GM23338 (cell line): ENCODE results near the gene OCIAD2. TPM values are rescaled to one million over a fixed set of nuclear protein-coding genes. Genes with fewer than 3 reads are reported as not detected.

ENCODE experiments used
- ATAC-seq: fragments of 200-7000 bp; cut with Tn5 transposase; 3 replicates; pipeline ENCODE4 v1.9.1; 2020
- DNase-seq: peaks from one replicate; pipeline ENCODE4 v3.0.0-alpha.2; 2015; ENCODE audit warnings: low spot score
- H2AFZ ChIP-seq: fragments of 200-600 bp; sonication (generic); 2 replicates; pipeline ENCODE4 v1.8.0; 2016; ENCODE audit warnings: antibody characterized with exemption, mild to moderate bottlenecking, moderate library complexity
- H3F3A ChIP-seq: fragments of 200-600 bp; sonication (generic); replicated peaks from 2 replicates; pipeline ENCODE4 v1.8.0; 2017; ENCODE audit warnings: antibody characterized with exemption, mixed run types, low read depth
- H3K27ac ChIP-seq: fragments of 200-600 bp; sonication (generic); 2 replicates; pipeline ENCODE4 v1.6.1; 2016; ENCODE audit warnings: low read depth
- H3K27me3 ChIP-seq: fragments of 200-600 bp; sonication (generic); 2 replicates; pipeline ENCODE4 v1.8.0; 2016; ENCODE audit warnings: mild to moderate bottlenecking, mixed run types, moderate library complexity; ENCODE audit not compliant: insufficient read depth
- H3K36me3 ChIP-seq: fragments of 200-600 bp; sonication (generic); 2 replicates; pipeline ENCODE4 v1.8.0; 2016; ENCODE audit warnings: mild to moderate bottlenecking; ENCODE audit not compliant: insufficient read depth
- H3K4me1 ChIP-seq: fragments of 200-600 bp; sonication (generic); 2 replicates; pipeline ENCODE4 v1.8.0; 2016; ENCODE audit warnings: mild to moderate bottlenecking, moderate library complexity; ENCODE audit not compliant: insufficient read depth
- H3K4me2 ChIP-seq: fragments of 200-600 bp; sonication (generic); 2 replicates; pipeline ENCODE4 v1.7.1; 2017; ENCODE audit warnings: mixed run types
- H3K4me3 ChIP-seq: fragments of 200-600 bp; sonication (generic); 2 replicates; pipeline ENCODE4 v1.6.1; 2016; ENCODE audit warnings: mixed run types
- H3K79me2 ChIP-seq: fragments of 200-600 bp; sonication (generic); replicated peaks from 2 replicates; pipeline ENCODE4 v1.8.0; 2017; ENCODE audit warnings: mild to moderate bottlenecking; ENCODE audit not compliant: insufficient read depth
- H3K9me2 ChIP-seq: fragments of 200-600 bp; sonication (generic); 2 replicates; pipeline ENCODE4 v1.8.0; 2017; ENCODE audit not compliant: insufficient read depth
- H4K20me1 ChIP-seq: fragments of 200-600 bp; sonication (generic); replicated peaks from 2 replicates; pipeline ENCODE4 v1.8.0; 2017; ENCODE audit warnings: mild to moderate bottlenecking; ENCODE audit not compliant: insufficient read depth
- H3K27ac Mint-ChIP-seq: 2 replicates; pipeline ENCODE4 v1.8.0; 2020; ENCODE audit warnings: inconsistent platforms, mild to moderate bottlenecking, moderate library complexity, mixed read lengths
- H3K27me3 Mint-ChIP-seq: 3 replicates; pipeline ENCODE4 v1.8.0; 2022; ENCODE audit warnings: low read depth, mild to moderate bottlenecking, moderate library complexity, mixed read lengths, inconsistent platforms; ENCODE audit not compliant: insufficient read depth, poor library complexity
- H3K36me3 Mint-ChIP-seq: 3 replicates; pipeline ENCODE4 v1.8.0; 2021; ENCODE audit warnings: low read depth, mild to moderate bottlenecking, inconsistent platforms, moderate library complexity, mixed read lengths
- H3K4me1 Mint-ChIP-seq: 3 replicates; pipeline ENCODE4 v1.8.0; 2020; ENCODE audit warnings: mild to moderate bottlenecking, inconsistent platforms, mixed read lengths
- H3K4me3 Mint-ChIP-seq: 3 replicates; pipeline ENCODE4 v1.8.0; 2021; ENCODE audit warnings: moderate library complexity, mild to moderate bottlenecking, inconsistent platforms, mixed read lengths
- H3K9me3 Mint-ChIP-seq: 3 replicates; pipeline ENCODE4 v1.8.0; 2020; ENCODE audit warnings: moderate library complexity, mild to moderate bottlenecking, inconsistent platforms, mixed read lengths
- EZH2phosphoT487 ChIP-seq: fragments of 200-600 bp; sonication (generic); IDR thresholded peaks from one replicate; pipeline ENCODE4 v1.8.1; 2018; ENCODE audit warnings: antibody characterized with exemption; ENCODE audit not compliant: unreplicated experiment
- JUNB ChIP-seq: IDR thresholded peaks from one replicate; pipeline ENCODE4 v1.6.1; 2016; ENCODE audit warnings: antibody characterized with exemption; ENCODE audit not compliant: unreplicated experiment
- STAT1 ChIP-seq: IDR thresholded peaks from one replicate; pipeline ENCODE4 v1.6.1; 2016; ENCODE audit warnings: antibody characterized with exemption; ENCODE audit not compliant: unreplicated experiment
- ZNF331 ChIP-seq: fragments of 250-450 bp; sonication (Bioruptor Pico); IDR thresholded peaks from 2 replicates; pipeline ENCODE4 v1.5.0; 2020; ENCODE audit warnings: low read depth, mild to moderate bottlenecking, moderate library complexity
- polyA plus RNA-seq: library from polyadenylated mRNA; unstranded; fragments of >200 nt; fragmentation: Nextera tagmentation; extraction: Ambion mirVana; gene quantifications from 2 replicates; pipeline ENCODE4 v1.2.1, GENCODE V29; 2016
- total RNA-seq: library from RNA; depleted of rRNA; stranded (reverse); fragments of >200 nt; shearing (Covaris generic); gene quantifications from 2 replicates; pipeline ENCODE4 v1.2.3, GENCODE V29; 2014
- TF ChIP-seq, protein P1 (sequence below): fragments of 250-450 bp; sonication (Bioruptor Pico); IDR thresholded peaks from 2 replicates; pipeline ENCODE4 v1.5.0; 2020; ENCODE audit warnings: mild to moderate bottlenecking, moderate library complexity
- TF ChIP-seq, protein P2 (sequence below): IDR thresholded peaks from one replicate; pipeline ENCODE4 v1.6.1; 2018; ENCODE audit warnings: antibody characterized with exemption; ENCODE audit not compliant: unreplicated experiment
- TF ChIP-seq, protein P3 (sequence below), 2 experiments: fragments of 200-600 bp in 1 of 2; sonication (generic) in 1 of 2; conservative IDR thresholded peaks; 2 replicates each; pipeline versions ENCODE4 v1.5.1 to v1.6.1; 2016 to 2017; ENCODE audit warnings: antibody characterized with exemption in 2 of 2, low read depth in 2 of 2, mild to moderate bottlenecking in 2 of 2, moderate library complexity in 1 of 2

The OCIAD2 gene
- total and polyA plus RNA-seq, 2 experiments from 2014 or later, result 36.8 to 317 TPM

DNA sequence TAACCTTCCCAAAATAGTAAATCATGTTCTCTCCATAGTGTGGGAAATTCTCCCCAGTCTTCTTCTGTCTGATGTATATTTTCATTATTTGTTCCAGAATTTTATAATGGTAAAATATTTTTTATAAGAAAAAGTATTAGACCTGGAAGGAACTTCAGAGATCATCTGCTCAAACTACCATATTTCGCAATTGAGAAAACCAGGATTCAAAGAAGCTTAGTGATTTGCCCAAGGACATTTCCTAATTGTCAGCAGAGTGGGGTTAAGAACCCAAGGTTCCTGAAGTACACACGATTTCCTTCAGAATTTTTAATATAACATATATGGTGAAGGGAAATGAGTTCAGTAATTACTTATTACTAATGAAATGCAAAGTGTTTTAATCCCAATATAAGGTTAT, 51.6 kb downstream of the OCIAD2 start (continued):
- TF ChIP-seq, protein P1, sequence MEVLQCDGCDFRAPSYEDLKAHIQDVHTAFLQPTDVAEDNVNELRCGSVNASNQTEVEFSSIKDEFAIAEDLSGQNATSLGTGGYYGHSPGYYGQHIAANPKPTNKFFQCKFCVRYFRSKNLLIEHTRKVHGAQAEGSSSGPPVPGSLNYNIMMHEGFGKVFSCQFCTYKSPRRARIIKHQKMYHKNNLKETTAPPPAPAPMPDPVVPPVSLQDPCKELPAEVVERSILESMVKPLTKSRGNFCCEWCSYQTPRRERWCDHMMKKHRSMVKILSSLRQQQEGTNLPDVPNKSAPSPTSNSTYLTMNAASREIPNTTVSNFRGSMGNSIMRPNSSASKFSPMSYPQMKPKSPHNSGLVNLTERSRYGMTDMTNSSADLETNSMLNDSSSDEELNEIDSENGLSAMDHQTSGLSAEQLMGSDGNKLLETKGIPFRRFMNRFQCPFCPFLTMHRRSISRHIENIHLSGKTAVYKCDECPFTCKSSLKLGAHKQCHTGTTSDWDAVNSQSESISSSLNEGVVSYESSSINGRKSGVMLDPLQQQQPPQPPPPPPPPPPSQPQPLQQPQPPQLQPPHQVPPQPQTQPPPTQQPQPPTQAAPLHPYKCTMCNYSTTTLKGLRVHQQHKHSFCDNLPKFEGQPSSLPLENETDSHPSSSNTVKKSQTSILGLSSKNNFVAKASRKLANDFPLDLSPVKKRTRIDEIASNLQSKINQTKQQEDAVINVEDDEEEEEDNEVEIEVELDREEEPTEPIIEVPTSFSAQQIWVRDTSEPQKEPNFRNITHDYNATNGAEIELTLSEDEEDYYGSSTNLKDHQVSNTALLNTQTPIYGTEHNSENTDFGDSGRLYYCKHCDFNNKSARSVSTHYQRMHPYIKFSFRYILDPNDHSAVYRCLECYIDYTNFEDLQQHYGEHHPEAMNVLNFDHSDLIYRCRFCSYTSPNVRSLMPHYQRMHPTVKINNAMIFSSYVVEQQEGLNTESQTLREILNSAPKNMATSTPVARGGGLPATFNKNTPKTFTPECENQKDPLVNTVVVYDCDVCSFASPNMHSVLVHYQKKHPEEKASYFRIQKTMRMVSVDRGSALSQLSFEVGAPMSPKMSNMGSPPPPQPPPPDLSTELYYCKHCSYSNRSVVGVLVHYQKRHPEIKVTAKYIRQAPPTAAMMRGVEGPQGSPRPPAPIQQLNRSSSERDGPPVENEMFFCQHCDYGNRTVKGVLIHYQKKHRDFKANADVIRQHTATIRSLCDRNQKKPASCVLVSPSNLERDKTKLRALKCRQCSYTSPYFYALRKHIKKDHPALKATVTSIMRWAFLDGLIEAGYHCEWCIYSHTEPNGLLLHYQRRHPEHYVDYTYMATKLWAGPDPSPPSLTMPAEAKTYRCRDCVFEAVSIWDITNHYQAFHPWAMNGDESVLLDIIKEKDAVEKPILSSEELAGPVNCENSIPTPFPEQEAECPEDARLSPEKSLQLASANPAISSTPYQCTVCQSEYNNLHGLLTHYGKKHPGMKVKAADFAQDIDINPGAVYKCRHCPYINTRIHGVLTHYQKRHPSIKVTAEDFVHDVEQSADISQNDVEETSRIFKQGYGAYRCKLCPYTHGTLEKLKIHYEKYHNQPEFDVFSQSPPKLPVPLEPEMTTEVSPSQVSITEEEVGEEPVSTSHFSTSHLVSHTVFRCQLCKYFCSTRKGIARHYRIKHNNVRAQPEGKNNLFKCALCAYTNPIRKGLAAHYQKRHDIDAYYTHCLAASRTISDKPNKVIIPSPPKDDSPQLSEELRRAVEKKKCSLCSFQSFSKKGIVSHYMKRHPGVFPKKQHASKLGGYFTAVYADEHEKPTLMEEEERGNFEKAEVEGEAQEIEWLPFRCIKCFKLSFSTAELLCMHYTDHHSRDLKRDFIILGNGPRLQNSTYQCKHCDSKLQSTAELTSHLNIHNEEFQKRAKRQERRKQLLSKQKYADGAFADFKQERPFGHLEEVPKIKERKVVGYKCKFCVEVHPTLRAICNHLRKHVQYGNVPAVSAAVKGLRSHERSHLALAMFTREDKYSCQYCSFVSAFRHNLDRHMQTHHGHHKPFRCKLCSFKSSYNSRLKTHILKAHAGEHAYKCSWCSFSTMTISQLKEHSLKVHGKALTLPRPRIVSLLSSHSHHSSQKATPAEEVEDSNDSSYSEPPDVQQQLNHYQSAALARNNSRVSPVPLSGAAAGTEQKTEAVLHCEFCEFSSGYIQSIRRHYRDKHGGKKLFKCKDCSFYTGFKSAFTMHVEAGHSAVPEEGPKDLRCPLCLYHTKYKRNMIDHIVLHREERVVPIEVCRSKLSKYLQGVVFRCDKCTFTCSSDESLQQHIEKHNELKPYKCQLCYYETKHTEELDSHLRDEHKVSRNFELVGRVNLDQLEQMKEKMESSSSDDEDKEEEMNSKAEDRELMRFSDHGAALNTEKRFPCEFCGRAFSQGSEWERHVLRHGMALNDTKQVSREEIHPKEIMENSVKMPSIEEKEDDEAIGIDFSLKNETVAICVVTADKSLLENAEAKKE (CRISPR knock-in tag), result no peak
- no peak for TF ChIP-seq EZH2phosphoT487
- TF ChIP-seq, protein P2, sequence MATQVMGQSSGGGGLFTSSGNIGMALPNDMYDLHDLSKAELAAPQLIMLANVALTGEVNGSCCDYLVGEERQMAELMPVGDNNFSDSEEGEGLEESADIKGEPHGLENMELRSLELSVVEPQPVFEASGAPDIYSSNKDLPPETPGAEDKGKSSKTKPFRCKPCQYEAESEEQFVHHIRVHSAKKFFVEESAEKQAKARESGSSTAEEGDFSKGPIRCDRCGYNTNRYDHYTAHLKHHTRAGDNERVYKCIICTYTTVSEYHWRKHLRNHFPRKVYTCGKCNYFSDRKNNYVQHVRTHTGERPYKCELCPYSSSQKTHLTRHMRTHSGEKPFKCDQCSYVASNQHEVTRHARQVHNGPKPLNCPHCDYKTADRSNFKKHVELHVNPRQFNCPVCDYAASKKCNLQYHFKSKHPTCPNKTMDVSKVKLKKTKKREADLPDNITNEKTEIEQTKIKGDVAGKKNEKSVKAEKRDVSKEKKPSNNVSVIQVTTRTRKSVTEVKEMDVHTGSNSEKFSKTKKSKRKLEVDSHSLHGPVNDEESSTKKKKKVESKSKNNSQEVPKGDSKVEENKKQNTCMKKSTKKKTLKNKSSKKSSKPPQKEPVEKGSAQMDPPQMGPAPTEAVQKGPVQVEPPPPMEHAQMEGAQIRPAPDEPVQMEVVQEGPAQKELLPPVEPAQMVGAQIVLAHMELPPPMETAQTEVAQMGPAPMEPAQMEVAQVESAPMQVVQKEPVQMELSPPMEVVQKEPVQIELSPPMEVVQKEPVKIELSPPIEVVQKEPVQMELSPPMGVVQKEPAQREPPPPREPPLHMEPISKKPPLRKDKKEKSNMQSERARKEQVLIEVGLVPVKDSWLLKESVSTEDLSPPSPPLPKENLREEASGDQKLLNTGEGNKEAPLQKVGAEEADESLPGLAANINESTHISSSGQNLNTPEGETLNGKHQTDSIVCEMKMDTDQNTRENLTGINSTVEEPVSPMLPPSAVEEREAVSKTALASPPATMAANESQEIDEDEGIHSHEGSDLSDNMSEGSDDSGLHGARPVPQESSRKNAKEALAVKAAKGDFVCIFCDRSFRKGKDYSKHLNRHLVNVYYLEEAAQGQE, result no peak
- no peak for TF ChIP-seq ZNF331 (CRISPR knock-in tag)
- no peak for TF ChIP-seq STAT1
- no peak for TF ChIP-seq JUNB

DNA sequence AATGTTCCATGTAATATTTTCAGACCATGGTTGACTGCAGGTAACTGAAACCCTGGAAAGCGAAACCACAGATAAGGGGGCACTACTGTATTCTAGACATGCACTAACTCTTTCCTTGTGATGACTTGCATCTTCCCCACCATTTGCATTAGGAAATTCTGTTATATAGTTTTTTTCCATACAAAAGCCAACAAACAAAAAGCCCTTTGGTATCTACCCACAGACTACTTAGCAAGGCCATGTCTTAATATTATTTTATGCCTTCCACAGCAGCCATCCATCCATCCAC, 52.2 kb downstream of the OCIAD2 start:
- peaks cover 66% of the 10 kb centered on the region for H3K36me3 Mint-ChIP-seq
- ATAC-seq, result no peak
- no peaks in the 10 kb centered on the region for H3K27me3 Mint-ChIP-seq
- H3K27ac Mint-ChIP-seq, result no peak overlapping the region; the same call in 1 of the 2 replicates
- H3K27ac ChIP-seq, result no peak overlapping the region
- H3K4me1 ChIP-seq, result no peaks in the 10 kb centered on the region
- no peak overlapping the region for H3K4me3 ChIP-seq
- no peaks in the 10 kb centered on the region for H3K9me3 Mint-ChIP-seq
- H3K79me2 ChIP-seq, result peaks cover 7% of the 10 kb centered on the region; the same call in 1 of the 2 replicates
- H3K9me2 ChIP-seq, result no peaks in the 10 kb centered on the region
- H3K4me2 ChIP-seq, result no peak overlapping the region
- H3K4me1 Mint-ChIP-seq, result no peaks in the 10 kb centered on the region
- no peak overlapping the region for H2AFZ ChIP-seq
- no peak overlapping the region for H3K4me3 Mint-ChIP-seq
- H4K20me1 ChIP-seq, result peaks cover 8% of the 10 kb centered on the region; the same call in 1 of the 2 replicates
- DNase-seq, result no peak
- no peaks in the 10 kb centered on the region for H3F3A ChIP-seq
- H3K36me3 ChIP-seq, result peaks cover 40% of the 10 kb centered on the region; the same call in 1 of the 2 replicates
- H3K27me3 ChIP-seq, result no peaks in the 10 kb centered on the region
- TF ChIP-seq JUNB, result no peak
- TF ChIP-seq, protein P3, sequence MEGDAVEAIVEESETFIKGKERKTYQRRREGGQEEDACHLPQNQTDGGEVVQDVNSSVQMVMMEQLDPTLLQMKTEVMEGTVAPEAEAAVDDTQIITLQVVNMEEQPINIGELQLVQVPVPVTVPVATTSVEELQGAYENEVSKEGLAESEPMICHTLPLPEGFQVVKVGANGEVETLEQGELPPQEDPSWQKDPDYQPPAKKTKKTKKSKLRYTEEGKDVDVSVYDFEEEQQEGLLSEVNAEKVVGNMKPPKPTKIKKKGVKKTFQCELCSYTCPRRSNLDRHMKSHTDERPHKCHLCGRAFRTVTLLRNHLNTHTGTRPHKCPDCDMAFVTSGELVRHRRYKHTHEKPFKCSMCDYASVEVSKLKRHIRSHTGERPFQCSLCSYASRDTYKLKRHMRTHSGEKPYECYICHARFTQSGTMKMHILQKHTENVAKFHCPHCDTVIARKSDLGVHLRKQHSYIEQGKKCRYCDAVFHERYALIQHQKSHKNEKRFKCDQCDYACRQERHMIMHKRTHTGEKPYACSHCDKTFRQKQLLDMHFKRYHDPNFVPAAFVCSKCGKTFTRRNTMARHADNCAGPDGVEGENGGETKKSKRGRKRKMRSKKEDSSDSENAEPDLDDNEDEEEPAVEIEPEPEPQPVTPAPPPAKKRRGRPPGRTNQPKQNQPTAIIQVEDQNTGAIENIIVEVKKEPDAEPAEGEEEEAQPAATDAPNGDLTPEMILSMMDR (conservative IDR thresholded peaks at IDR 0.05; ENCODE audit: low read depth in 2 of 2), result no peak
